Testis (tissue), 3 donors: ENCODE results near the gene RFX8. TPM values are rescaled to one million over a fixed set of nuclear protein-coding genes. Genes with fewer than 3 reads are reported as not detected.
"Not testable (repeated sequence)": the region's sequence is repeated elsewhere in the genome, so short reads cannot be mapped to it uniquely, and the experiment has no call there.

ENCODE experiments used
- DNase-seq: peaks from one replicate; pipeline ENCODE4 v3.0.0-alpha.2; 2019
- H3K27ac ChIP-seq, 2 donors: fragments of 200-600 bp; sonication (generic); one replicate each; pipeline ENCODE4 v1.5.1; 2019
- H3K27me3 ChIP-seq: fragments of 200-600 bp; sonication (generic); one replicate; pipeline ENCODE4 v1.5.1; 2019
- H3K36me3 ChIP-seq: fragments of 200-600 bp; sonication (generic); one replicate; pipeline ENCODE4 v1.5.1; 2017; ENCODE audit warnings: low read depth; ENCODE audit errors: missing control alignments
- H3K4me1 ChIP-seq: fragments of 200-600 bp; sonication (generic); one replicate; pipeline ENCODE4 v1.5.1; 2019
- H3K4me3 ChIP-seq, 2 donors: fragments of 200-600 bp; sonication (generic); one replicate each; pipeline ENCODE4 v1.5.1; 2017 to 2019
- H3K9me3 ChIP-seq: fragments of 200-600 bp; sonication (generic); one replicate; pipeline ENCODE4 v1.5.1; 2017
- POLR2A ChIP-seq: fragments of 450-650 bp; IDR thresholded peaks from one replicate; pipeline ENCODE4 v1.6.1; 2017; ENCODE audit warnings: antibody characterized with exemption, mild to moderate bottlenecking, moderate library complexity
- WGBS, 2 donors: methylation state at CpG; one replicate each; pipeline ENCODE4 v1.1.5; 2018; 5-methylcytosine and 5-hydroxymethylcytosine counted together
- intact Hi-C: fragments of 100-400 bp; cut with DNase I; formaldehyde crosslinking; loops from one replicate; pipeline ENCODE4 v1.15.1; 2023; ENCODE audit warnings: low total_unique reads
- polyA plus RNA-seq: library from polyadenylated mRNA; stranded (reverse); fragments of 350-450 nt; fragmentation: Illumina TruSeq; extraction: RNeasy Lipid Tissue Mini Kit (QIAGEN cat#74804); gene quantifications from one replicate; pipeline ENCODE4 v1.2.3, GENCODE V29; 2014; ENCODE audit warnings: low read depth, low replicate concordance; ENCODE audit not compliant: insufficient read depth
- total RNA-seq, 2 donors: library from RNA; depleted of rRNA; stranded (reverse); fragments of >200 nt; gene quantifications; one replicate each; pipeline ENCODE4 v1.2.3, GENCODE V29; 2016
- TF ChIP-seq, protein P1 (sequence below), 3 experiments: fragments of 450-650 bp in 2 of 3; fragments of 200-600 bp in 1 of 3; sonication (generic) in 1 of 3; IDR thresholded peaks; one replicate each; pipeline ENCODE4 v1.5.1; 2016 to 2019; ENCODE audit warnings: antibody characterized with exemption in 3 of 3, mild to moderate bottlenecking in 2 of 3, moderate library complexity in 1 of 3

The RFX8 gene
- total and polyA plus RNA-seq, 3 donors from 2014 or later, result 1.8 to 4.0 (median 2.7) TPM

DNA sequence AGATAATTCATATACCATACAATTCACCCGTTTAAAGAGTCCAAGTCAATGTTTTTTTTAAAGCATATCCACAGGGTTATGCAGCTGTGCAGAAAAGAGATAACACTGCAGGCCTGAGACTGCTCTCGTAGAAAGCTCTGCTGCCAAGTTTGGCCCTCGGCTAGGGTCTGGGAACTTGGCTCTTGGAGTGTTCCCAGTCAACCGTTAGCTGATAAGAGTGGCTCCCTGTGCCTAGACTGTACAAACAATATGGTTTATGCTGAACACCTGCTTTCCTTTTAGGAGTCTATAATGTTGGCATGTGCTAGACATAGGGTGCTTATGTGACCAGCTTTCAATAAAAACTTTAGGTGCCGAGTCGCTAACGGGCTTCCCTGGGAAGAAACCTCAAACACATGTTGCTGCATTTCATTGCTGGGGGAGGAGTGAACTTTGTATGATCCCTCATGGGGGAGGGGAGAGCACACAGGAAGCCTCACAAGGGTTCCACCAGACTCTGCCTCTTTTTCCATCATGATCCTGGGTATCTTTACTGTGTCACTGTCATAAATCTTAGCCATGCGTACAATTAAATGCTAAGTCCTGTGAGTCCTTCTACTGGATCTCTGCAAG, 34.7 kb downstream of the RFX8 start:
- WGBS, 2 donors, result 45 to 48% methylated on average over 6 to 8 of the region's 8 CpGs
- Histone ChIP-seq H3K36me3 (no peaks in the 10 kb centered on the region), H3K27ac (no peak overlapping the region), H3K9me3 (no peaks in the 10 kb centered on the region), H3K27me3 (no peaks in the 10 kb centered on the region), H3K4me1 (peaks cover 4% of the 10 kb centered on the region), H3K4me3 (no peak overlapping the region)
- no peak for DNase-seq
- TF ChIP-seq POLR2A, result no peak
- TF ChIP-seq, protein P1, sequence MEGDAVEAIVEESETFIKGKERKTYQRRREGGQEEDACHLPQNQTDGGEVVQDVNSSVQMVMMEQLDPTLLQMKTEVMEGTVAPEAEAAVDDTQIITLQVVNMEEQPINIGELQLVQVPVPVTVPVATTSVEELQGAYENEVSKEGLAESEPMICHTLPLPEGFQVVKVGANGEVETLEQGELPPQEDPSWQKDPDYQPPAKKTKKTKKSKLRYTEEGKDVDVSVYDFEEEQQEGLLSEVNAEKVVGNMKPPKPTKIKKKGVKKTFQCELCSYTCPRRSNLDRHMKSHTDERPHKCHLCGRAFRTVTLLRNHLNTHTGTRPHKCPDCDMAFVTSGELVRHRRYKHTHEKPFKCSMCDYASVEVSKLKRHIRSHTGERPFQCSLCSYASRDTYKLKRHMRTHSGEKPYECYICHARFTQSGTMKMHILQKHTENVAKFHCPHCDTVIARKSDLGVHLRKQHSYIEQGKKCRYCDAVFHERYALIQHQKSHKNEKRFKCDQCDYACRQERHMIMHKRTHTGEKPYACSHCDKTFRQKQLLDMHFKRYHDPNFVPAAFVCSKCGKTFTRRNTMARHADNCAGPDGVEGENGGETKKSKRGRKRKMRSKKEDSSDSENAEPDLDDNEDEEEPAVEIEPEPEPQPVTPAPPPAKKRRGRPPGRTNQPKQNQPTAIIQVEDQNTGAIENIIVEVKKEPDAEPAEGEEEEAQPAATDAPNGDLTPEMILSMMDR (IDR thresholded peaks at IDR 0.05), result no peak
- intact Hi-C loops, result no loop called here

DNA sequence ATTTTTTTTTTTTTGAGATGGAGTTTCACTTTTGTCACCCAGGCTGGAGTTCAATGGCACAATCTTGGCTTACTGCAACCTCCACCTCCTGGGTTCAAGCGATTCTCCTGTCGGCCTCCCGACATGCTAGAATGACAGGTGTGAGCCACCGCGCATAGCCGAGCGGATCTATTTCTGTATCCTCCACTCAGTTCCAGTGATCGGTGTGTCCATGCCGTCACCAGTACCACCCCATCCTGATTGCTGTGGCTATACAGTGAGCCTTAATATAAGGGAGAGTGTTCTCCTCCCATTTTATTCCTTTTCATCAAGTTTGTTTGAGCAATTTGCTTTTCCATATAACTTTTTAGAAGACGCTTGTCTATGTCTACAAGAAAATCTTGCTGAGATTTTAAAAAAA, 35.2 kb downstream of the RFX8 start:
- no peaks in the 10 kb centered on the region for H3K36me3 ChIP-seq
- H3K27ac ChIP-seq, result no peak overlapping the region
- no peaks in the 10 kb centered on the region for H3K27me3 ChIP-seq
- 85 to 87% methylated on average over 10 of the region's 10 CpGs for WGBS, 2 donors
- intact Hi-C loops, result no loop called here
- TF ChIP-seq, protein P1 (IDR thresholded peaks at IDR 0.05), result no peak
- TF ChIP-seq POLR2A, result no peak
- H3K4me3 ChIP-seq, result no peak overlapping the region
- H3K4me1 ChIP-seq, result peaks cover 4% of the 10 kb centered on the region
- DNase-seq, result no peak
- H3K9me3 ChIP-seq, result no peaks in the 10 kb centered on the region

DNA sequence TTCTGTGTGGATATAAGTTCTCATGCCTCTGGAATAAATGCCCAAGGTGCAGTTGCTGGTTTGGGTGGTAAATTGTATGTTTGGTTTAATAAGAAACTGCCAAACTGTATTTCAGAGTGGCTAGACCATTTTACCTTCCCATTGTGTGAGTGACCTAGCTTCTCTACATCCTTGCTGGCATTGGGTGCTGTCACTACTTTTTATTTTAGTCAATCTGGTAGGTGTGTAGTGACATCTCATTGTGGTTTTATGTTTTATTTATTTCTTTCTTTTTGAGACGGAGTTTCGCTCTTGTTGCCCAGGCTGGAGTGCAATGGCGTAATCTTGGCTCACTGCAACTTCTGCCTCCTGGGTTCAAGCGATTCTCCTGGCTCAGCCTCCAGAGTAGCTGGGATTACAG, 36.4 kb downstream of the RFX8 start:
- WGBS, 2 donors, result 62 to 73% methylated on average over 4 of the region's 4 CpGs
- DNase-seq, H3K9me3 ChIP-seq, H3K27ac ChIP-seq, H3K36me3 ChIP-seq, H3K4me1 ChIP-seq, H3K27me3 ChIP-seq, H3K4me3 ChIP-seq, intact Hi-C loops: not testable (repeated sequence)

DNA sequence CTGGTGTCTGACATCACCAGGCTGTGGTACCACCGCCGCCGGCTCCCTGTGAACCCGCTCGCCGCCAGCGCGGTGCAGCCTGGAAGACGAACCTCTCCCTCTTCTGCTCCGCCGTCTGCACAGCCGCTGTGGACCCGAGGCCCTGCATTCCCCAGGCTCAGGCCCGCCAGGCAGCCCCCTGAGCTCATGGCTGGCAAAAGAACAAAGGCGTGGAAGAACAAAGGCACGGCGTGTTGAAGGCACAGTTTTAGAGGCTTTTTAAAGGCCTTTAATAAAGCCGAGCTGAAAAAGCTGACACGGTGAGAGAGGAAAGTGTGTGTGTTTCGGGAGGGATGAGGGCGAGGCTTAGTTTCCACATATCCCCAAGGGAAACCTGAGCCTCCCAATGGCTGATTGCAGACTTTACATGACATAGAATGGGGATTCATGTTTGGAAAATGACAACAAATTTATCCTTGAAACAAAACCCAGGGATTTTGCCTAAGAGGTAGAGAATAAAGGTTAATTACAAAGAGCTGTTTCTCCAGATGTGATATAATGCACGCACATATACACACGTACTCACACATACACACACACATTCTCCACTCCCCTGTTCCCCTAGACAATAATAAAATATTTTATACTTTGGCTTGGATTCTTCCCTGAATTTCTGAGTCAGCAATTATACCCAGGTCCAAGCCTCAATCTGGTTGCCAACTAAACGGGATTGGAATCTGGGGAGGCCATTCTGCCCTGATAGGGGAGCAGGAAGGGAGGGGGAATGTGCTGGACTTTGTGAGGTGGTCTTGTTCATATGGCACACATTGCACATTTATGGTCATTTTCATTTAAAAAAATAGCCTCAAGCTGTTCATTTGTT, 39.7 kb downstream of the RFX8 start:
- DNase-seq, result no peak
- intact Hi-C loops, result no loop called here
- H3K4me1 ChIP-seq, result peaks cover 4% of the 10 kb centered on the region
- H3K27me3 ChIP-seq, result no peaks in the 10 kb centered on the region
- 56 to 61% methylated on average over 23 to 24 of the region's 24 CpGs for WGBS, 2 donors
- H3K4me3 ChIP-seq, result peak overlapping the region in 1 of 2 donors; percentile 23
- no peaks in the 10 kb centered on the region for H3K36me3 ChIP-seq
- no peak overlapping the region for H3K27ac ChIP-seq
- H3K9me3 ChIP-seq, result no peaks in the 10 kb centered on the region
- no peak for TF ChIP-seq POLR2A
- TF ChIP-seq, protein P1 (IDR thresholded peaks at IDR 0.05), result no peak

DNA sequence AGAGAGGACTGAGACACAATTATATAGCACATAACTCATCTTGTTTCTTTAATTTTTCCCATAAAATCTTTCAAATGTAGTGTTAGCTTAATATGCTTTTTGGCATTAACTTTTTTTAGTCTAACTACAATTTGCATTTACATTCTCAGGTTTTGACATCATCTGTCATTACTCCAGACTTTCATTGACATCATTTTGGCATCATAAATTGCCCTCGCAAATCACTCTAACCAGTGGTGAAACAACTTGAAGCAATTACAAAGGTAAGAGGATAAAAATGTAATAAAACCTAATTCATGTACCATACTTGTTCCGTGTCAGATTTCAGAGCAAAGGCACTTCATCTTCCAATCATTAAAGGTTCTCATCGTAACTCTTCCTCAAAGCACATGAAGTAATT, 41.4 kb downstream of the RFX8 start:
- H3K27ac ChIP-seq, result no peak overlapping the region

More for the DNA sequence above, 41.4 kb downstream of the RFX8 start:
- no peak for DNase-seq
- Histone ChIP-seq H3K36me3 (no peaks in the 10 kb centered on the region), H3K27me3 (no peaks in the 10 kb centered on the region), H3K4me3 (no peak overlapping the region), H3K4me1 (peaks cover 4% of the 10 kb centered on the region), H3K9me3 (no peaks in the 10 kb centered on the region)
- 93 to 95% methylated on average over 3 of the region's 3 CpGs for WGBS, 2 donors
- intact Hi-C loops, result no loop called here
- no peak for TF ChIP-seq POLR2A
- TF ChIP-seq, protein P1 (IDR thresholded peaks at IDR 0.05), result no peak
